DMS114 treated with DMSO at 0.1 percent for 48 hours (cell line): Measurements from ENCODE around the gene YJEFN3.

Source experiments
- DNase-seq: peaks from one replicate; lab custom pipeline; 2025; ENCODE audit not compliant: unreplicated experiment; lab: John Stamatoyannopoulos, UW

Gene YJEFN3, protein sequence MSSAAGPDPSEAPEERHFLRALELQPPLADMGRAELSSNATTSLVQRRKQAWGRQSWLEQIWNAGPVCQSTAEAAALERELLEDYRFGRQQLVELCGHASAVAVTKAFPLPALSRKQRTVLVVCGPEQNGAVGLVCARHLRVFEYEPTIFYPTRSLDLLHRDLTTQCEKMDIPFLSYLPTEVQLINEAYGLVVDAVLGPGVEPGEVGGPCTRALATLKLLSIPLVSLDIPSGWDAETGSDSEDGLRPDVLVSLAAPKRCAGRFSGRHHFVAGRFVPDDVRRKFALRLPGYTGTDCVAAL

DNA sequence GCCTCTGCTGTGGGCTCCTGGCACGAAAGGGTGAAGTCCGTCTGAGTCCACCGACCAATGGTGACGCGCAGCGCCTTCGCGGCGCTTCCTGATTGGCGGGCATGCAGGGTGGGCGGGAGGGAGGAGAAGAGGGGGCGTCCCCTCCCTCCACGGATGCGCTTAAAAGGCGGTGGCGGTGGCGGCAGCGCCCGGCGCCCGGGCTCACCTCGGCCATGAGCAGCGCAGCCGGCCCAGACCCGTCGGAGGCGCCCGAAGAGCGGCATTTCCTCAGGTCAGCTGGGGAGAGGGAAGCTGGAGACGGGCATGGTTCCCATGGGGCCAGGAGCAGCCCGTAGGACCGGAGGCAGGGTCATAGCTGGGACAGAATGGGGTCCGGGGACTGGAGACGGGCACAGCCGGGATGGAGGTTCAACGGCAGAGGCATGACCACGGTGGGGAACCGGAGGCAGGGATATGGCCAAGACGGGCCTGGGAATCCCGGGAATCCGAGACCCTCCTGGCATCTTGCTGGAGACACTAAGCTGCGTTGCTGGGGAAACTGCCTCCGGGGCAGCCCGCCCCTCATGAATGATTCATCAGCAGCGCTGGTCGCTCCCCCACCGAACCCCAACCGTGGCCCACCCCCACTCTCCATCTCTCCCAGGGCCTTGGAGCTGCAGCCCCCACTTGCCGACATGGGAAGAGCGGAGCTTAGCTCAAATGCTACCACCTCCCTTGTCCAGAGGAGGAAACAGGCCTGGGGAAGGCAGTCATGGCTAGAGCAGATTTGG is at the start of gene YJEFN3:
TSS of gene YJEFN3 (plus strand) at position 191 of the 770 bp plus-strand sequence. CDS start at position 213, 22 bp downstream.
- DNase-seq: no peak

DNA sequence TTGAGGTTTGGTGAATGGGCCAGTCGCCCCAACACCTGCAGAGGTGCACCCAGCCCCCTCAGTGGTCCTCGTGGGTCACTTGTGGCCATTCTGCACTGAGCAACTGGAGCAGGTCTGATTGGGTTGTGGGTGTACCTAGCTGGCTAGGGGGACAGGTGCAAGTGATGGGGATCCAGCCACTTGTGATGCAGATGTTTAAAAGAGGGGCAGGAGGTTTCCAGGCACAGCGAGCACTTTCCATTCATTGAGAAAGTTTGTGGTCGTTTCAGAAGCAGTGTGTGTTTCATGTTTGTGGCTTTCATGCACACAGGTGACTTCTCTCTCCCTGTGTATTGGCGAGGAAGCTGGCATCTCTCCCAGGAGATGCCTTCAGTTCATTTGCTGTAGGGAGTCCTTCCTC is 48.0 kb upstream of the YJEFN3 start:
- no peak for DNase-seq

DNA sequence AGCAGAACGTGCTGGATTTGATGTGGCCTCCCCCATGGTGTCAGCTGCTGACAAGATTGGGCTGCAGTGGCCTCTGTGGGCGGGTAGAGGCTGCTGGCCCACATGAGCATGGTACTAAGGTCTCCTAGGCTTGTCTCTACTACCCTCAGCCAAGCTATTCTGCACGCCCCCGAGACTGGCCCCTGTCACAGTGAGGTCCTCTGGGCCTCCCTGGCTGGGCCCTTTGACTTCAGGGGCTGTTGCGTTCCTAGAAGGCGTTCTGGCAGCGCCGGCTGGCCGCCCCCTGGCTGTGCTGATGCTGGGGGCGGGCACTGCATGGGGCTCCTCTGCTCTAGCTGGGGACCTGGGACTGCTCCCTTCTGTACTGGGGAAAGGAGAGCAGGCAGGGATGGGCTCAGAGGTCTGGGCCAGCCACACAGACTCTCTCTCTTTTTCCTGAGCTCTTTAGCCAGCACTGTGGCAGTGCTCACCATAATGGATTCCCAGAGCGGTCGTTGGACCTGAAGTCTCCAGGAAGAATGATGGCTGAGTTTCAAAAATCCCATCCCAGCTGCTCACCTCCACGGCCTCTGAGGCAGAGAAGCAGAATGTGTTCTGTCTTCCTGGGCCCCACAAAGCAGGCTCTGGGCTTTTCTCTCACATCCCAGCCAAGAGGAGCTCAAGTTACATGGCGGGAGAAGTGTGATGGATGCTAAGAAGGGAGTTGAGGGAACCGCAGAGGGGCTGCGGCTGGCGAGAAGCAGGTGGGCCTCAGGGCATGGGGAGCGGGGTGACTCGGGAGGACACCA is 45.7 kb upstream of the YJEFN3 start:
- no peak for DNase-seq

- no peak for DNase-seq
Observed at GRCh38 chr19:19485161-19485997, 43.3 kb upstream of the YJEFN3 start.

DNA sequence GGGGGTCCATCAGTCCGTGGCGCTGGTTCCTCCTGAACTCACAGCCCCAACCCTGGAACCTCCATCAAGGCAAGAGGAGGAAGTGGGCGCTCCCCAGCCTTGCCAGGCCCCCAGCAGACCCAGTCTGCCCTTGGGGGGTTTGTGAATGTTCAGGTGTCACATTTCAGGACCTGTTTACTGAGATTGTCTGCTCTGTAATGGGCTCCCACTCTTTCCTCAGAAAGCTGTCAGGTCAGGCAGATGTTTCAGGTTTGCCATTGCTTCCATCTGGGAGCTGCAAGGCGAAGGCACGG is 42.8 kb upstream of the YJEFN3 start:
- DNase-seq: no peak

DNA sequence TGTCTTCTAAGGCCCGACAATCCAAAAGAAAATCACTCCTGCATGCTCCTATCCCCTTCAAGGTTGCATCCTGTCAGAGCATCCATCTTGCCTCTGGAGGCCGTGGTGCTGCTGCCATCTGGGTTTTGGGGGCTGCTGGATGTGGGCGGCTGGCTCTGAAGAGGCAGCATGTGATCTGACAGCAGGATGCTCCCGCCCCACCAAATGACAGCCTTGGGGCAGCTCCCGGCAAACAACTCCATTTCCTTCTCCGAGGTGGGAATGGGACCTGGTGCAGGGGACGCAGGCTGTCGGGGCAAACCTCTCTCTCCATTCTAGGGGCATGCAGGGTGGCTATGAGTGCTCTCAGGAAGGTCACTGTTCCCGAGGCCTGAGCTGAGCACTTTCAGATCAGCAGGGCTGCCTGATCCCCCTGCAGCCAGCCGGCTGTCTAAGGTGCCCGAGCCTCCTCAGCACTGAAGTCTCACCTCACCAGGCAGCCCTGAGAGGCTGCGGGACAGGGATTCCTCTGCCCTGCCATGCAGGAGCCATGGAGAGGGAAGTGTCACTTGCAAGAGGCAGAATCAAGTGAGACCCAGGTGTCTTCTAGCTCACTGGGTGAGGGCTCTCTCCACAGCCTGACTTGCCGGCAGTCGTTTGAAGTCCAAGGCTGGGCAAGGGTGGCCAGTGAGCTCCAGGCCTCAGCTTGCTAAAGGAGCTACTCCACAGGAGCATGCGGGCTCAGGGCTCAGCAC is 42.2 kb upstream of the YJEFN3 start:
- no peak for DNase-seq

DNA sequence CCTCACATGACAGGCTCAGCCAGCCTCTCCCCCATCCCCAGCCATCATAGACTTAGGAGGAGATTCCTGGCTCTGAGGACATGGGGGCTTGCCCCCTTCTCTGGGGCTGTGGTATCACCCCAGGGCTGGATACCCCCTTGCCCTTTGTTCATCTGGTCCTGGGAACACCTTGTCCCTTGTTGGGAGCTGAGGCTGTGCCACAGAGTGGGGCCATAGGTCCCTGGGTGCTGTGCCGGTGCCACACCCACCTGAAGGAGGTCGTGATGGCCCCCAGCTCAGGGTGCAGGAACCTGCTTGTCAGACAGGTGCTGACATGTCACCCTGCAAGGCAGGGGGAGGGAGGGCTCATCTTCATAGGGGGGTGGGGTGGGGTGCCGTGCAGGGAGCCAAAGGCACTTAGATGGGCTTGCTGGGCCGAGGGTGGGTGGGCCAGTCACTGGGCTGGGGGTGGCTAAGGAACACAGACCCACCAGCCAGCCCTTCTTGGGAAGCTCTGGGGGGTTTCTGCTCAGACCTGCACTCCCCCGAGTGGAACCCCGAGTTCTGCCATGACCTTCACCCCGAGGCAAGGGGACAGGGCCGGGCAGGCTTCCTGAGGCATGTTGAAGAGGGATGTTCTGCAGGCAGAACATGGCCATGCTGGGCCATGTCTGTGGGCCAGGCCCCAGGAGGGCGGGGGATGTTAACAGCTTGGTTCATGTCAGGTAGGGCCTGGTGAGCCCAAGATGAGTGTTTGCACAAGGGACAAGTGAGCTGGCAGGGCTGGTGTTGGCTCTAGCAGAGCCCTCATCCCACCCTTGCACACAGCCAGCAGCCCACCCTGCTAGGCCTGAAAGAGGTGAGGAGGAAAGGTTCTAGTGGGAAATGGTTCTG is 41.4 kb upstream of the YJEFN3 start:
- DNase-seq: no peak

- no peak for DNase-seq
Observed at GRCh38 chr19:19487950-19488874, 40.5 kb upstream of the YJEFN3 start.

GRCh38 chr19:19488875-19489690 is 39.6 kb upstream of the YJEFN3 start:
- peak; percentile 23 for DNase-seq

GRCh38 chr19:19489804-19490204 is 38.9 kb upstream of the YJEFN3 start:
- DNase-seq: no peak

DNA sequence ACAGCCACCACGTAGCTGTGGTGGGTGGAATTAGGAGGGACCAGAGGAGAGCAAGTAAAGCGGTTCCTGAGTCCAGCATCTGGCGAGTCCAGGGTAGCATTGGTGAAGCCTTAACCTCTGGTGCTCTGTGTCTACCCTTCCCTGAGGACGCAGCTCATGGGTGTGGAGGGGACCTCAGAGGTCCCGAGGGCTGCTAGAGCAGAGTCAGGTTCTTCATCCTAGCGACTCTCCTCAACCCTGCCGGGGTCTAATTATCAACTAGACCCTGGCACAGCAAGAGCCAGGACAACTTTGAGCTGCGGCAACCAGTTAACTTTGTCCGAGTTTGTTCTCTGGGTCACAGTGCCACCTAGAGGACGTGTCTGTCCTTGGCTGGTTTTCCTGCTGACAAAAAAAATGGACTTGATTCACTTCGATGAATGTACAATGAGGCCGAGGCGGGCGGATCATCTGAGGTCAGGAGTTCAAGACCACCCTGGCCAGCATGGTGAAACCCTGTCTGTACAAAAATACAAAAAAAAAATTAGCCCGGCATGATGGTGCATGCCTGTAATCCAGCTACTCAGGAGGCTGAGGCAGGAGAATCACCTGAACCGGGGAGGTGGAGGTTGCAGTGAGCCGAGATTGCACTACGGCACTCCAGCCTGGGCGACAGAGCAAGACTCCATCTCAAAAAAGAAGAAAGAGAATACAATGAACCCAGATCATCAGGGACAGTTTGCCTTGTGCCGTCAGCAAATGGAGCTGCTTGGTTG is 38.3 kb upstream of the YJEFN3 start:
- peak; percentile 62 for DNase-seq

DNA sequence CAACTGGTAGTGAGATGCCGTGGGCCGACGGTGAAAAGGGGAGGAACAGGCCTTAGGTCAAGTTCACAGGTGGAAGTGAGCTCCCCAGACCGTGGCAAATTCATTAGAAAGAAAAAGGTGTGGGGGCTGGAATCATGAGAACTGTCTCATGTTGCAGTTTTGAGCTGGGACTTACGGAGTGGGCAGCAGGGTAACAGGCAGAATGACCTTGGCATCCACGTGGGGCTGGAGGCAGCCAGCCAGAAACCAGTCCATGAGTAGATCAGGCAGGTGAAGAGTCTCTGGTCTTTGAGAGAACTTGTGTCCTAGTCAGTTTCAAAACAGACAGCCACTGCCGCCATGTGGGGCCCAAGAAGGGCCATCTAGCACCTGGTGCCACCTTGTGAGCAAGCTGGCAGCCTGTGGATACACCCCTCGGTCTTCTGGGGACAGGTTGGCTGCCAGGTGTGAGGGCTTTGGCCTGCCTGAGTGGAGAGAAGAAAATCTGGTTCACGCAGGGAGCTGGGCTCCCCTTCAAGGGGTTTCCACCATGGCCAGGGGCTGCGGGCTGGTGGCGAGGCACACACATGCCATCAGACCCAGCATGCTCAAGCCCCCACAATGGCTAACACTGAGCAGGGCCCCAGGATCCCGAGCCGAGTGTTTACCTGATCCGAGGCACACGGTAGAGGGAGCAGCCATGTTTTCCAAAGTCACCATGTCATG is 37.2 kb upstream of the YJEFN3 start:
- DNase-seq: no peak

DNA sequence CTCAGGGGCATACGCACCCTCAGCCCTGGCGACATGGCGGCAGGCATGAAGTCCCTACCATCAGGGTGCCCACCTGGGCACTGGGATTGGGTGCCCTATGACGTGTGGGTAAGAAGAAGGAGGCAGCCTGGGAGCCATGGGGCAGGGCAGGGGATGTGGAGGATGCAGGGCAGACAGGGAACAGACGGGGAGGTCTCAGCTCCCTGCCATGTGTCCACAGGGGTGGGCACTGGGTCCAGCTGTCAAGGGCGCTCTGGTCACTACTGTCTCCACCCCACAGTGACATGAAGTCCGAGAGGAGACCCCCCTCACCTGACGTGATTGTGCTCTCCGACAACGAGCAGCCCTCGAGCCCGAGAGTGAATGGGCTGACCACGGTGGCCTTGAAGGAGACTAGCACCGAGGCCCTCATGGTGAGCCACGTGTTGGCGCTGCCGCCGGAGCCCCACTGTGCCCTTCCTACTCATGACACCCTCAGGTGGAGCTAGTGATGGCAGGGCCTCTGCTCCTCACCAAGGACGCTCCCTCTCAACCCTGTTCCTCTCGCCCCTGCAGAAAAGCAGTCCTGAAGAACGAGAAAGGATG is 36.6 kb upstream of the YJEFN3 start:
- DNase-seq: no peak

- DNase-seq: no peak
Observed at GRCh38 chr19:19493841-19494546, 34.7 kb upstream of the YJEFN3 start.
